ENCODE measurements around the gene CDYL2. TPM values are rescaled to one million over a fixed set of nuclear protein-coding genes. Genes with fewer than 3 reads are reported as not detected.

The CDYL2 gene
- total and polyA plus RNA-seq, 2 experiments from 2014 or later = 7.4 to 12.2 TPM

- Histone ChIP-seq H3K36me3 (replicated peaks; ENCODE audit: insufficient read depth, low read depth) (no peaks in the 10 kb centered on the region), H4K20me1 (ENCODE audit: insufficient read depth, poor library complexity, severe bottlenecking) (no peaks in the 10 kb centered on the region), H3K27ac (no peak overlapping the region), H3K4me2 (peak overlapping the region; percentile 0), H3K4me3 (no peak overlapping the region), H3K27me3 (no peaks in the 10 kb centered on the region), H3K9me2 (replicated peaks; ENCODE audit: insufficient read depth) (no peaks in the 10 kb centered on the region), H3K4me1 (ENCODE audit: insufficient read depth) (peaks cover 8% of the 10 kb centered on the region), H3K9me3 (ENCODE audit: low read depth) (no peaks in the 10 kb centered on the region), H3K79me2 (no peaks in the 10 kb centered on the region), H2AFZ (no peak overlapping the region)
- DNase-seq (ENCODE audit: low spot score) = no peak
- 58% methylated on average over 4 of the region's 4 CpGs for WGBS (ENCODE audit: low lambda C conversion rate, missing lambda C conversion rate)
- TF ChIP-seq EZH2phosphoT487 (IDR thresholded peaks at IDR 0.05; ENCODE audit: low read depth, severe bottlenecking, unreplicated experiment) (no peak), EZH2 (IDR thresholded peaks at IDR 0.05; ENCODE audit: borderline replicate concordance) (no peak), CTCF (IDR thresholded peaks at IDR 0.05; ENCODE audit: poor library complexity) (no peak)
Observed at GRCh38 chr16:80836846-80837245, 32.4 kb upstream of the CDYL2 start.

- DNase-seq (ENCODE audit: low spot score) = no peak
- Histone ChIP-seq H3K36me3 (replicated peaks; ENCODE audit: insufficient read depth, low read depth) (no peaks in the 10 kb centered on the region), H3K4me1 (ENCODE audit: insufficient read depth) (peaks cover 8% of the 10 kb centered on the region)
Observed at GRCh38 chr16:80836202-80836601, 31.8 kb upstream of the CDYL2 start.

GRCh38 chr16:80831039-80831438 lies 26.6 kb upstream of the CDYL2 start:
- H3K4me2 ChIP-seq = no peak overlapping the region
- WGBS (ENCODE audit: low lambda C conversion rate, missing lambda C conversion rate) = 90% methylated on average over 1 of the region's 1 CpG
- no peak overlapping the region for H2AFZ ChIP-seq
- no peak for TF ChIP-seq EZH2 (IDR thresholded peaks at IDR 0.05; ENCODE audit: borderline replicate concordance)
- no peak for TF ChIP-seq CTCF (IDR thresholded peaks at IDR 0.05; ENCODE audit: poor library complexity)
- TF ChIP-seq EZH2phosphoT487 (IDR thresholded peaks at IDR 0.05; ENCODE audit: low read depth, severe bottlenecking, unreplicated experiment) = no peak
- no peak overlapping the region for H3K4me3 ChIP-seq
- H3K9me3 ChIP-seq (ENCODE audit: low read depth) = no peaks in the 10 kb centered on the region
- no peaks in the 10 kb centered on the region for H3K36me3 ChIP-seq (replicated peaks; ENCODE audit: insufficient read depth, low read depth)
- no peak for DNase-seq (ENCODE audit: low spot score)
- H4K20me1 ChIP-seq (ENCODE audit: insufficient read depth, poor library complexity, severe bottlenecking) = no peaks in the 10 kb centered on the region
- H3K4me1 ChIP-seq (ENCODE audit: insufficient read depth) = no peaks in the 10 kb centered on the region
- peaks cover 4% of the 10 kb centered on the region for H3K27me3 ChIP-seq
- no peaks in the 10 kb centered on the region for H3K79me2 ChIP-seq
- H3K9me2 ChIP-seq (replicated peaks; ENCODE audit: insufficient read depth) = no peaks in the 10 kb centered on the region
- H3K27ac ChIP-seq = no peak overlapping the region

More at GRCh38 chr16:80836202-80836601, 31.8 kb upstream of the CDYL2 start:
- no peaks in the 10 kb centered on the region for H3K27me3 ChIP-seq
- H2AFZ ChIP-seq = no peak overlapping the region
- TF ChIP-seq EZH2 (IDR thresholded peaks at IDR 0.05; ENCODE audit: borderline replicate concordance) (no peak), CTCF (IDR thresholded peaks at IDR 0.05; ENCODE audit: poor library complexity) (no peak), EZH2phosphoT487 (IDR thresholded peaks at IDR 0.05; ENCODE audit: low read depth, severe bottlenecking, unreplicated experiment) (no peak)
- WGBS (ENCODE audit: low lambda C conversion rate, missing lambda C conversion rate) = 80% methylated on average over 5 of the region's 5 CpGs
- H3K9me3 ChIP-seq (ENCODE audit: low read depth) = no peaks in the 10 kb centered on the region
- no peaks in the 10 kb centered on the region for H3K9me2 ChIP-seq (replicated peaks; ENCODE audit: insufficient read depth)
- H3K79me2 ChIP-seq = no peaks in the 10 kb centered on the region
- H3K4me3 ChIP-seq = no peak overlapping the region
- no peak overlapping the region for H3K4me2 ChIP-seq
- H3K27ac ChIP-seq = no peak overlapping the region
- H4K20me1 ChIP-seq (ENCODE audit: insufficient read depth, poor library complexity, severe bottlenecking) = no peaks in the 10 kb centered on the region

GRCh38 chr16:80828495-80828894 lies 24.1 kb upstream of the CDYL2 start:
- Histone ChIP-seq H3K79me2 (no peaks in the 10 kb centered on the region), H4K20me1 (ENCODE audit: insufficient read depth, poor library complexity, severe bottlenecking) (no peaks in the 10 kb centered on the region), H3K9me2 (replicated peaks; ENCODE audit: insufficient read depth) (no peaks in the 10 kb centered on the region), H3K36me3 (replicated peaks; ENCODE audit: insufficient read depth, low read depth) (no peaks in the 10 kb centered on the region), H3K9me3 (ENCODE audit: low read depth) (no peaks in the 10 kb centered on the region), H3K27ac (no peak overlapping the region), H3K4me1 (ENCODE audit: insufficient read depth) (no peaks in the 10 kb centered on the region), H3K27me3 (peaks cover 4% of the 10 kb centered on the region), H3K4me3 (no peak overlapping the region), H3K4me2 (no peak overlapping the region), H2AFZ (no peak overlapping the region)
- DNase-seq (ENCODE audit: low spot score) = no peak
- 64% methylated on average over 4 of the region's 4 CpGs for WGBS (ENCODE audit: low lambda C conversion rate, missing lambda C conversion rate)
- TF ChIP-seq EZH2phosphoT487 (IDR thresholded peaks at IDR 0.05; ENCODE audit: low read depth, severe bottlenecking, unreplicated experiment) = no peak
- TF ChIP-seq CTCF (IDR thresholded peaks at IDR 0.05; ENCODE audit: poor library complexity) = no peak
- TF ChIP-seq EZH2 (IDR thresholded peaks at IDR 0.05; ENCODE audit: borderline replicate concordance) = no peak

Measured in hepatocyte (in vitro differentiated cells).